ENCODE measurements around the gene TAF5L. TPM values are rescaled to one million over a fixed set of nuclear protein-coding genes. Genes with fewer than 3 reads are reported as not detected.
"Not testable (repeated sequence)": the region's sequence is repeated elsewhere in the genome, so short reads cannot be mapped to it uniquely, and the experiment has no call there.

The TAF5L gene
- total RNA-seq, 1 donor from 2014 or later, result 18.4 TPM

- DNase-seq (ENCODE audit: low read depth), result no peak
Observed at GRCh38 chr1:229563241-229563640, 62.7 kb downstream of the TAF5L start.

DNA sequence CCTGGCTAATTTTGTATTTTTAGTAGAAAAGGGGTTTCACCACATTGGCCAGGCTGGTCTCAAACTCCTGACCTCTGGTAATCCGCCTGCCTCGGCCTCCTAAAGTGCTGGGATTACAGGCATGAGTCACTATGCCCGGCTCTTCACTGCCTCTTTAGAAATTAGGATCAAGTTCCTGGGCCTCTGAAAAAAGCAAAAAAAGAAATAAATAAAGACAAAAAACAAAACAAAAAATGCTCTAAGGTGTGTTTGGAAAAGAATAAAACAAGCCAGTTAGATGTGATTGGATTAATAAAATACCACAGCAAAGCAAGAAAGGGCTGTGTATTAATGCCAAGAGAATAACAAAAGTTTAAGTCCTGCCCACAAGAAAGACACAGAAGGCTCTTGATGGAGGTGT lies 63.2 kb downstream of the TAF5L start:
- TF ChIP-seq, protein P1, sequence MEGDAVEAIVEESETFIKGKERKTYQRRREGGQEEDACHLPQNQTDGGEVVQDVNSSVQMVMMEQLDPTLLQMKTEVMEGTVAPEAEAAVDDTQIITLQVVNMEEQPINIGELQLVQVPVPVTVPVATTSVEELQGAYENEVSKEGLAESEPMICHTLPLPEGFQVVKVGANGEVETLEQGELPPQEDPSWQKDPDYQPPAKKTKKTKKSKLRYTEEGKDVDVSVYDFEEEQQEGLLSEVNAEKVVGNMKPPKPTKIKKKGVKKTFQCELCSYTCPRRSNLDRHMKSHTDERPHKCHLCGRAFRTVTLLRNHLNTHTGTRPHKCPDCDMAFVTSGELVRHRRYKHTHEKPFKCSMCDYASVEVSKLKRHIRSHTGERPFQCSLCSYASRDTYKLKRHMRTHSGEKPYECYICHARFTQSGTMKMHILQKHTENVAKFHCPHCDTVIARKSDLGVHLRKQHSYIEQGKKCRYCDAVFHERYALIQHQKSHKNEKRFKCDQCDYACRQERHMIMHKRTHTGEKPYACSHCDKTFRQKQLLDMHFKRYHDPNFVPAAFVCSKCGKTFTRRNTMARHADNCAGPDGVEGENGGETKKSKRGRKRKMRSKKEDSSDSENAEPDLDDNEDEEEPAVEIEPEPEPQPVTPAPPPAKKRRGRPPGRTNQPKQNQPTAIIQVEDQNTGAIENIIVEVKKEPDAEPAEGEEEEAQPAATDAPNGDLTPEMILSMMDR (IDR thresholded peaks at IDR 0.05; ENCODE audit: insufficient read depth, low read length, severe bottlenecking), result no peak
- H3K27me3 ChIP-seq (ENCODE audit: control insufficient read depth, insufficient read depth, low read length), result no peaks in the 10 kb centered on the region
- no peaks in the 10 kb centered on the region for H3K36me3 ChIP-seq (ENCODE audit: control insufficient read depth, insufficient read depth, low read length)
- no peak overlapping the region for H3K4me3 ChIP-seq (ENCODE audit: low read depth, low read length)
- FAIRE-seq (no peak), DNase-seq (ENCODE audit: low read depth) (no peak)

More at GRCh38 chr1:229563241-229563640, 62.7 kb downstream of the TAF5L start:
- no peak for FAIRE-seq
- H3K4me3 ChIP-seq (ENCODE audit: low read depth, low read length), result no peak overlapping the region
- no peaks in the 10 kb centered on the region for H3K27me3 ChIP-seq (ENCODE audit: control insufficient read depth, insufficient read depth, low read length)
- TF ChIP-seq, protein P1 (IDR thresholded peaks at IDR 0.05; ENCODE audit: insufficient read depth, low read length, severe bottlenecking), result no peak
- no peaks in the 10 kb centered on the region for H3K36me3 ChIP-seq (ENCODE audit: control insufficient read depth, insufficient read depth, low read length)

DNA sequence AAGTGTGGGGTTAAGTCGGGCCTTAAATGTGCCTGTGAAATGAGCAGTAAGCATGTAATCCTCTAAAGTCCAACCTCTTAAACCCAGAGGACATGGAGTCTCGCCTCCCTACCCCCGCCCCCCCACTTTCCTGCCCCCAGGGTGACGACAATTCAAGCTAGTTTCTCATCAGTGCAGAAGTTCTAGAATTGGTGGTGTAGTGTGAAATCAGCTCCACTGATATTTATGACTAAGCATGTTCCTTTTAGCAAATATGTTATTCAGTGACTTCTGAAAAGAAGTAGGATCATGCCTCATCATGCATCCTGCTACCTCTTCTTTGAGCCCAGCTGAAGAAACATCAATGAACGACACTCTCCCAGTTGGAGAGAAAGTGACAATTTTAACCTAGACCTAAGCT lies 64.8 kb downstream of the TAF5L start:
- H3K4me3 ChIP-seq (ENCODE audit: low read depth, low read length), result no peak overlapping the region
- DNase-seq (ENCODE audit: low read depth) (peak; percentile 17), FAIRE-seq (no peak)

DNA sequence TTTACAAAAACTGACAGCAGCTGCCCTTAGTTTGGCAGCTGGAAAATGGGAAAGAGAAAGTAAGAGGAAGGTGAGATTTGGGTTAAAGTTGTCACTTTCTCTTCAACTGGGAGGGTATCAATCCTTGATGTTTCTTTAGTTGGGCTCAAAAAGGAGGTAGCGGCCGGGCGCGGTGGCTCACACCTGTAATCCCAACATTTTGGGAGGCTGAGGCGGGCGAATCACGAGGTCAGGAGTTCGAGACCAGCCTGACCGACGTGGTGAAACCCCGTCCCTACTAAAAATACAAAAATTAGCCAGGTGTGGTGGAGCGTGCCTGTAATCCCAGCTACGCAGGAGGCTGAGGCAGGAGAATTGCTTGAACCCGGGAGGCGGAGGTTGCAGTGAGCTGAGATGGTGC lies 65.8 kb downstream of the TAF5L start:
- DNase-seq (ENCODE audit: low read depth); FAIRE-seq; H3K27me3 ChIP-seq (ENCODE audit: control insufficient read depth, insufficient read depth, low read length); H3K4me3 ChIP-seq (ENCODE audit: low read depth, low read length); H3K36me3 ChIP-seq (ENCODE audit: control insufficient read depth, insufficient read depth, low read length): not testable (repeated sequence)

More for the DNA sequence above, 64.8 kb downstream of the TAF5L start:
- TF ChIP-seq, protein P1 (IDR thresholded peaks at IDR 0.05; ENCODE audit: insufficient read depth, low read length, severe bottlenecking), result no peak
- Histone ChIP-seq H3K27me3 (ENCODE audit: control insufficient read depth, insufficient read depth, low read length) (no peaks in the 10 kb centered on the region), H3K36me3 (ENCODE audit: control insufficient read depth, insufficient read depth, low read length) (no peaks in the 10 kb centered on the region)

GRCh38 chr1:229559336-229559801 lies 66.6 kb downstream of the TAF5L start:
- H3K36me3 ChIP-seq (ENCODE audit: control insufficient read depth, insufficient read depth, low read length); FAIRE-seq; DNase-seq (ENCODE audit: low read depth); H3K27me3 ChIP-seq (ENCODE audit: control insufficient read depth, insufficient read depth, low read length): not testable (repeated sequence)
- peak overlapping the region; percentile 73 for H3K4me3 ChIP-seq (ENCODE audit: low read depth, low read length)

DNA sequence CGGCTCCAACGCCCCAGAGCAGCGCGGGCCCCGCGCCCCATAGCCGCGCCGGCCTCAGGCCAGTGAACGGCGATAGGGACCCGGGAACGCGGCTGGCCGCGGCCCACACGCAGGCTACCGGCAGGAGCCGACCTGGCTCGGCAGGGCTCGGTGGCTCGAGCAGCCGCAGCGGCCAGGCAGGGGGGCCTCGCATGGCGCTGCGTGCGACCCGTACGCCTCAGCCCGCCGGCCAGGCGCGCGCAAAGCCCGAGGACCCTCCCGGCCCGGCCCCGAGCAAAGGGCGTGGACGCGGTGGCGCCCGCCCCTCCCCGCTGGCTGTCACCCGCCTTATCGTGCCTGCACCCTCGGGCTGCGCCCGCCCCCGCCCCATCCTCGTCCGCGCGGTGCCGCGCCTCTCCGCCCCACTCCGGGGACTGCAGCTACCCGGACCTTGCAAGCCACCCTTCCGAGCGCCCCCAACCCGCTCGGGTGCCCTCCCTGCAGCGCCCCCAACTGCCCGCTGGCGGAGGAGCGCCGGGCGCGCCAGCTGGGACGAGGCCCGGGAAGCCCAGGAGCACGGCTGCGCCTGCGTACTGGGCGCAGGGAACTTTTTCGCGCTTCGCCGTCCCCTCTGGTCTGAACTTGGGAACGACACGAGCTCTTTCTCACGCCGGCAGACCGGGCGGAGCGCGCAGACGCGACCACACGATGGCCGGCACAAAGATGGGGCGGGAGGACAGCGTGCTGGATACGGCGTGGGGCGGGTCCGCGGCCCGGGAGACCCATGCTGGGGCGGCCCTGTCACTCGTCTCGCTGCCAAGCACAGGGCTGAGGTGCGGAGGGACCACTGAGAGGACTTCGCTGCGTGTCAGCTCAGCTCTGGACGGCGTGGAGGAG lies 67.2 kb downstream of the TAF5L start, which contains the start of gene ABCB10:
TSS of gene ABCB10 (minus strand) at position 248 of the 876 bp plus-strand sequence. CDS start at position 193, 55 bp downstream.
- DNase-seq (ENCODE audit: low read depth) (peak; percentile 92), FAIRE-seq (no peak)
- H3K4me3 ChIP-seq (ENCODE audit: low read depth, low read length), result peak within 1 kb of the TSS; percentile 73
- TF ChIP-seq, protein P1 (IDR thresholded peaks at IDR 0.05; ENCODE audit: insufficient read depth, low read length, severe bottlenecking), result peak; percentile 90
- no peaks in the 10 kb centered on the region for H3K36me3 ChIP-seq (ENCODE audit: control insufficient read depth, insufficient read depth, low read length)
- no peaks in the 10 kb centered on the region for H3K27me3 ChIP-seq (ENCODE audit: control insufficient read depth, insufficient read depth, low read length)
